OCI-M2 (cell line): ENCODE results near the gene KIF21B.

Source experiments
- DNase-seq: peaks from one replicate; lab custom pipeline; 2025; ENCODE audit not compliant: unreplicated experiment; lab: John Stamatoyannopoulos, UW

Gene KIF21B

DNA sequence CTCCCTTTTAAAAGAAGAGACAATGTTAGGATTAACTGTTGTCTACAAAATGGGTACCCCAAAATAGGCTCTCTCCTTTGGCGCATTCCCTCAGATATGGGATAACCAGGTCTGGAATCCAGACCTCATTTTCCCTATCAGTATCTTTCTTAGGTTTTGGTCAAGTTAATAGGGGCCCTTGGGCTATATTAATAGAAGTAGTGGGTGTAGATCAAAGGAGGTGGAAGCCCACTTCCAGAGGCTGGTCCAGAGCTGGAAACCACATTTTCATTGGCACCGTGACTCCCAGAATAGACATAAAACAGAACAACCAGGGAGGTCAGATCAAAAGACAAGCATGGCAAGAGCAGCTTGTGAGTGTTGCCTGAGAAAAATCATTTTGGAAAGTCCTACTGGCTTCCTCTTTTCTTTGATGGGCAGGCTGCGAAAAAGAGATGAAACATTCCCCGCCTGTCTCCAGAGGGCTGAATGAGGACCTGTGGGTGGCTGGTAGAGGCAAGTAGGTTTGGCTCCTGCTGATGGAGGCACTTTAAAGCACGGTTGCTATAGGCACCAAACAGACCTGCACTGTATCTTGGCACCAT is 25.8 kb upstream of the KIF21B start:
- no peak for DNase-seq

DNA sequence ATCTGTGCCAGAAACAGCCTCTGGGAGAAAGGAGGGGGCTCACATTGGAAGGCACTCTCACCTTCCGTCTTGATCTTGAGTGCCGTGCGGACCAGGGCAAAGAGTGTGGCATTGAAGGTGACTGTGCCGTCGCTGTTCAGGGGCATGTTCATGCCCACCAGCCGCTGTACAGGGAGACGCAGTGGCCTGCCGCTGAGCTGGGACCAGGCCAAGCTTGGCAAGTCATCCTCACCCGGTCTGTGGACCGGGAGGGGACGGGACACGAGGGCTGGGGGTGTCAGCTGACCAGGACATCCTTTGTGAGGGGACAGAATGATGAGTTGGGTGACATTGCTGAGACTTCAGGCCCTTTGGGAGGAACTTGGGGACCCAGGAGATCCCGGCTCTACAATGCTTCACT is 25.0 kb upstream of the KIF21B start:
- no peak for DNase-seq

DNA sequence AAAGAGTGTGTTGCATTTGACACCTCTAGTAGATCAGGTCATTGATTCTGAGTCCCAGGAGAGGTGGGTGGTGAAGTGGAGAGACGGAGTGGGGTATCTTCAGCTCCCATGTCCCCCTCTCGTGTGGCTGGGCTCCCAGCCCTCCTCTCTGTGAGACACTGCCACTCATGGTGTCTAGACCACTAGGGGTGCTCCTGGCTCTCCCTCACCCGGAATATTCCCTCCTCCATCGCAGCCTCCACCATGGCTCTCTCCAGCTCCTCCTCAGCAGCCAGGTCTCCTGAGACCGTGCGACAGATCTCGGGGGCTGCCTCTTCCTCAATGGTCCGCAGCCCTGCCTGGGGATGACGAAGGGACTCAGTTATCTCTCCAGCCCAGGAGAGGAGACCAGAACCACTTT is 20.6 kb upstream of the KIF21B start:
- DNase-seq, result no peak

DNA sequence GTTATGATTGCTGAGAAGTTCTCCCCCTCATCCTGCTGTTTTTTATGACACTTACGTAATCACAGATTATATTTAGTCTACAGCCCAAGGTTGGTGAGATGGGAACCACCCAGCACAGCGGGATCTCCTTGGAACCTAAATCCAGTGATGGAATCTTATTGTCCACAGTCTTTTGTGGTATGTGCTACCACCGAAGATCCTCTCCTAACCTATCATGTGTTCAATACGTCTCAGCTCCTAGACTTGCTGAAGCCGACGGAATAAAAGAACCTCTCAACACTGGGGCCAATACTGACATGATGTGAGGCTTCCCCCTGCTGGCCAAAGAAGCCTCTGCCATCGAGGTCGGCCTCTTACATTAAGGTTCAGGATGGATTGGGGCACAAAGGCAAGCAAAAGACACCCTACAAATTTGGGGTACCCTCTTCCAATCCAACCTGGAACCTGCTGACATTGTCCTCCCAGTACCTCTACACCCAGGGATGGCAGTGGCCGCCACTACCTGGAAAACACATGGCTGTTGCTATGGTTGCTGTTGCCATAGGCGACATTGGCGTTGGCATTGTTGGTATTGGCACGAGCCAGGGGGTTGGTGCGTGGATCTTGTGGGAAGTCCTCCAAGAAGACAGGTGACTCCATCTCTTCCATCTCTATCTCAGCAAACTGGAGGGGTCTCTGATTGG is 19.4 kb upstream of the KIF21B start:
- DNase-seq, result no peak

DNA sequence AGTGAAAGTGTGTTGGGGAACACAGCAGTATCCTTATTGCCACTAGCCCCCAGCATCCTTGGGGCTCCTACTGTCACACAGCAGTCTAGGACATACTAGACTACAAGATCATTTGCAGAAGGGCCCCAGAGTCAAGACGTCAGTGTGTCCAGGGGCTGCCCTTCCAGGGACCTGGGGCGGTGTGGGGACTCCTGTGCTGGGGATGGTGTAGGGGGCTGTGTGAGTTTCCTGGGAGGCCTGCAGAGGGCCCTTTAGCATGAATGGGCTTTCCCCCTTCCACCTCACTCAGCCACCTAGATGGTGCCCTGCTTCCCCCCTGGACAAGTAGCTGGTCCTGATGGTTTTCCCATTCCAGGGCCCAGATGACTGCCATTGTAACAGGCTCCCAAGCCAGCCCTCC is 17.5 kb upstream of the KIF21B start:
- DNase-seq, result no peak

DNA sequence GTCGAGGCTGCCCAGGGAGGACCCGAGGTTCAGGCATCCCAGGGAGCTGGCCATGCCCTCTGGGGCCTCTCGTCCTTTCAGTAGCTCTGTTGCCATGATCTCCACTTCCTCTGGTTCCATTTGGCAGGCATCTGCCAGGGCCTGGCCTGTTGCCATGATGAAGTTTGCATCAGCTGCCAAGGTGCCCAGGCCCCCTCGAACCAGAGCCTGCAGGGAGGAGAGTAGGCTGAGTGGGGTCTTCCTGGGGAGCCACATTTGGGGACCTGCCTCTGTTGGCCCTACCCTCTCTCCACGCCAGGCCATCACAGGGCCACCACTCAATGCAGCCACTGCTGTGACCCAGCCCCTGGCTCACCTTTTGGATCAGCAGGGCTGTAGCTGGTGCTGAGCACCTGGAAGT is 16.4 kb upstream of the KIF21B start:
- DNase-seq, result no peak

DNA sequence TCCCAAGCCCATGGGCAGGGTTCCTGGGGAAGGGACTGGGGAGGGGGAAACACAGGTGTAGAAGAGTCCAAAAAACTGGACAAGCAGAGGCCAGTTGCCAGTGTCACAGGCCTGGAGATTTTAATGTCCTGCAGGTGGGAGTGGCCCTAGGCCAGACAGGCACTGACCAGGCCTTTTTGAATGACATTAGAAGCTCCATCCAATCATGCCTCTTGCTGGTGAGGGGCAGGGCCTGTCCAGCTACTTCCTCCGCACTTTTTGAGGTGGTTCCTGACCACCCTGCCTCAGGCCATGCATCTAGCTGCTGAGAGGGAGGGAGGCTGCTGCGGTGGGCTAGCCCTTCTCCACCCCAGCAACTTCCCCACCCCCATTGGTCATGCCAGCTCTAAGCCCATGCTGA is 15.9 kb upstream of the KIF21B start:
- no peak for DNase-seq

DNA sequence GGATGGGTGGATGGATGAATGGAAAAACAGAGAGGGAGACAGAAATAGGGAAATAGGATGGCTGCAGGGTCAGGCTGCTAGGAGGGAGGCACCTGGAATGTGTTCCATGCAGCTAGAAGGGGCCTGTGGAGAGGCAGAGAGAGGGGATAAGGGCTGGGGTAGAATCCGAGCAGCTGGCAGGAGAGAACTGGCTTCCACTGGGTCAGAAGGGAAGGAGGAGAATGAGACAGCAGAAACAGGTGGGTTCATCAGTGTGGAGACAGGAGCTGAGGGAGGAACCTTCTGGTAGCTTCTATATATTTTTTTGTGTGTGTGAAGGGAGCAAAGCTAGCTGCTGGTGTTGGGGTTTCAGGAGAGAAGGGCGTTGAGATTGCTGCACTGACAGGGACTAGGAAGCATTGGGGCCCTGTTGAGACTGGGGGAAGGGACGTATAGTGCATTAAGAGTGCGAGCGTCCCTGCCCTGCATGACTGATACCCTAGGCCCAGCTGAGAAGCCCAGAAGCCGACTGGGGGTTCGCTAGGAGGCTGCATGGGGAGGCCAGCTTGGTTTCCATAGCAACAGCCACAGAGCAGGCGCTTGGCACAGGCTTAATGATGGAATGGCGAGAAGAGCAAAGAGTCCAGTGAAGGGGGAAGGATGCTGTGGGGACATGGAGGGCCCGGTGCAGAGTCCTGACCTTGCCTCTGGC is 14.8 kb upstream of the KIF21B start:
- no peak for DNase-seq

DNA sequence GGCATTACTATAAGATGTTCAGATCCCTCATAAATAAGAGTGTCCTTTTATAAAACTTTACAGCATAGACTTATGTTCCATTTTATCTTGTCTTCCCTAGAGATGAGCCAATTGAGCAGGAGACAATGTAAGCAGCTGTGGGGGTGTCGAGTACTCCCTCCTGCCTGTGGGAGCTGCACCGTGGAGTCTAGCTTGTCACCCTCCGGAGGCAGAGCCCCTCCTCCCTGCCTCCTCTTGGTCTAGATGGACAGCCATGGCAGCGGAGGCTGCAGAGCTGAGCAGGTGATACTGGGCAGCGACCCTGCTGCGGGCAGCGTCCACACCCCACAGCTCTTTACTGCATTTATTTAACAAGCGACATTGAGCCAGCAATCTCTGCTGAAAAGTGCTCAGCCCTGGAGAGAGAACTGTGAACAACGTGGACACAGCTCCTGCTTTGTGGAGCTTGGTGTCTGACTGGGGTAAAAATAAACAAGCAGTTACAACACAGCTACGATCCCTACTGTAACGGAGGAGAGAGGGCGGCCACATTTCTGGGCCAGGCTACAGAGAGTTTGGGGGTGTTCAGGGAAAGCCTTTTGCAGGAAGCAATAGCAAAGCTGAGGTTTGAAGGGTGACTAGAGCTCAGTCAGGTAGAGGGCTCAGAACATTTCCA is 12.8 kb upstream of the KIF21B start:
- DNase-seq, result no peak

DNA sequence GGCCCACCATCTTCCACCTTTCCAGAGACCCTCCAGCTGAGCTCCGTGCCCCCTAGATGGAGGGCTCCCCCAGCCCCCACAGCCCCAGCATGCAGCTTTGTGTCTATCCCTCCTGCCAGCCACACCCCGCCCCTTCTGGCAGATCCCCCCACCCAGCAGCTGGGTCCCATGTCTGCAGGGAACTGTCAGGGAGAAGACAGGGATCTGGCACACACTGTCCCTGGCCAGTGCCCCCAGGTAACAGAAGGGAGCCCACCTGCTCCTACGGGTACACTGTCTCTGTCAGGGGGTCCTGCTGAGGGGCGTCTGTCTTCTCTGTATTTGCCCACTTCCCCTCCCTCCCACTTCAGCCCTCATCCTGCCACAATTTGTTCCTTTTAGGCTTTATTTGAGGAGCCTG is 11.2 kb upstream of the KIF21B start:
- no peak for DNase-seq

DNA sequence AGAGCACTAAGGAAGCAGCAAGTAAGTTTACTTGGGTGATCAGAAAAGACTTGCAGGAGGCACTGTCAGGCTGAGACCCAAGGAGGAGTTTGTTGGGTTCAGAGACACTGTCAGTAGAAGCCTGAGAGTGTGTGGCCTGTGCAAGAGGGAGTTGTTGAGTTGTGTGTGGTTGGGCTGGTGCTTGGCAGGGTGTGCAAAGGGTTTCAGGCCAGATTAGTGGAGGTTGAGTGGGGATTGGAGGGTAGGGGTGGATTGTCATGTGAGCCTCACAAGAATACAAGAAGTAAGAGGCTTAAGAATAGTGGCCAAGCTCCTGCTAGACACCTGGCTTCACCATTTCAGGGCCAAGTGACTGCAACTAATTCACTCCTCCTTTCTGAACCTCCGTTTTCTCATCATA is 8.9 kb upstream of the KIF21B start:
- DNase-seq, result no peak

DNA sequence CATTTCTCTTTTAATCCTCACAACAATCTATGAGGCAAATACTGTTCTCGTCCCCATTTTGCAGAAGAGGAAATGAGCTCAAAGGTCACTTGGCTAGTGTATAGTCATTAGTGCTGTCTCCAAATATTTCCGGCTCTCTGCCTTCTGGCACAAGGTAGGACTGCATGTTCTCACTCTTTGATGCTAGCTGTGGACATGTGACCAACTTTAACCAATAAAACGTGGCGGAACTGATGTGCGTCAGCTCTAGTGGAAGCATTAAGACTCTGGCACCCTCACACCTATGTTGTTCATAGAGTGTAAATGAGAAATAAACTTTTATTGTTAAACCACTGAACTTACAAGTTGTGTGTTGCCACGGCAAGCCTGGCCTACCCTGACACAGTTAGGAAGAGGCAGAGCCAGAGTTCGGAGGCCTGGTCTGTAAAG is 5.0 kb upstream of the KIF21B start:
- DNase-seq, result no peak

DNA sequence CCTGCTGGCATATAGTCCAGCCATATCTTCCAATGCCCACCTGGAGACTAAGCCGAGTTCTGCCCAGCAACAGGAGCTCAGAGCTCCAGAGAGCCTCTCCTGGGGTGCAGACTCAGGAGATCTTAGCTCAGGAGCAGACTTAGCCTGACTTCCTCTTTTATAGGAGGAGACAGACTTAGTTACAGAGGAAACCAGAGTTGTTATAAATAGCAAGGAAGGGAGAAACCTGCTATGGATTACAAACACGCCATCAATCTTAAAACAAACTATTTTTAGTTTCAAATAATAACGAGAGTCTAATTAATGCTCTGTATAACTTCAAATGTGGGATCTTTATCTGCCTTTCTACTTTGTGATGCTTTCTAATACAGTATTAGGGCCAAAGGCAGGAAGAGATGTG is 3.3 kb upstream of the KIF21B start:
- DNase-seq, result no peak

DNA sequence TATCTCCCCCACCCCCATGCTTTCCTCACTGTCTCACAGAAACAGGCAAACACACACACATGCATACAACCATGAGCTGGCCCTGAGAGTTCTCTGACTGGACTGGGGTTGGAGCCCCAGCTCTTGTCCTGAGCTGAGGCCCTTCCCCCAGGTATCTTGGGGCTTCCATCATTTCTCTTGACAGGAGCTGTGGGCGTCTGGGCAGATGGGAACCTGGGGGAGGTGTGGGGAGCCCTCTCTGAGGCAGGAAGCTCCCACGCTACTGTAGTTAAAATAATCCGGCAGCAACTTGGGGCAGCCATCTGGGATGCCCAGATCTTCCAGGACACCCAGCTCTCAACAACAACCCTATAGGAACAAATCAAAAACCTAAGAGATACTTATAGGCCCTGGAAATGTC is 2.7 kb upstream of the KIF21B start:
- no peak for DNase-seq

DNA sequence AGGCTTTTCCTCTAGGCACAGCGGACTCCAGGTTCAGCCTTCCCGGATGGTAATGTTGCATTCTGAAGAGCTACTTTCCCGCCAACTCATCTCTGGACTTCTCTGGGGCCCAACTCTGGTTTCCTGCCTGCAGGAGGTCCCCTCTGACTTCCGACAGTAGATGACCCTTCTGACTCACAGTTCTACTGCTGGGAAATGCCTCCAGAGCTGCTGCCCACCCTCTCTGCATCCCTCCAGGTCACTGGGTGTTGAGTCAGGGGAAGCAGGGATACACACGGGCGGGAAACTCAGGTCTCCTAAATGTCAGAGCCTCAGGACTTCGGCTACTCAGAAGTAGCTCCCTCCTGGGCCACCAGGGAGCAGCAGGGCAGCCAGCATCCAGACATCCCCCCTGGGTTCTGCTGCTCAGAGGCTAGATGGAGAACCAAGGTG is 2.1 kb upstream of the KIF21B start:
- no peak for DNase-seq

DNA sequence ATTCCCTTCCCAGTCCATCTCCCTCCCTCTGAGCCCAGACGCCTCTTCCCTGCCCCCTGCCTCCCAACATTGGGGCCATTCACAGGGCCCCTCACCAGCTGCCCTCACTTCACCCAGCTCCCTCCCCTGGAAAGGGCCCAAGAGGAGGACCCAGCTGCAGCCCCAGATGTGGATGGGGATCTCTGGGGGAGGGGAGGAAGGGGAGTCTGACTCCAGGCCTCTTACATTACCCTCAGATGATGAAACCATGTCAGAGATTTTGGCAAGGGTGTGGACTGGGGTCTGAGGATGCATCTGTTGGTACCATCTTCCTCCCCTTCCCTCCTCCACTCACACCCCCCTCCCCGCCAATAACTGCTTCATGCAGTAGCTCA is 1.1 kb upstream of the KIF21B start:
- no peak for DNase-seq

DNA sequence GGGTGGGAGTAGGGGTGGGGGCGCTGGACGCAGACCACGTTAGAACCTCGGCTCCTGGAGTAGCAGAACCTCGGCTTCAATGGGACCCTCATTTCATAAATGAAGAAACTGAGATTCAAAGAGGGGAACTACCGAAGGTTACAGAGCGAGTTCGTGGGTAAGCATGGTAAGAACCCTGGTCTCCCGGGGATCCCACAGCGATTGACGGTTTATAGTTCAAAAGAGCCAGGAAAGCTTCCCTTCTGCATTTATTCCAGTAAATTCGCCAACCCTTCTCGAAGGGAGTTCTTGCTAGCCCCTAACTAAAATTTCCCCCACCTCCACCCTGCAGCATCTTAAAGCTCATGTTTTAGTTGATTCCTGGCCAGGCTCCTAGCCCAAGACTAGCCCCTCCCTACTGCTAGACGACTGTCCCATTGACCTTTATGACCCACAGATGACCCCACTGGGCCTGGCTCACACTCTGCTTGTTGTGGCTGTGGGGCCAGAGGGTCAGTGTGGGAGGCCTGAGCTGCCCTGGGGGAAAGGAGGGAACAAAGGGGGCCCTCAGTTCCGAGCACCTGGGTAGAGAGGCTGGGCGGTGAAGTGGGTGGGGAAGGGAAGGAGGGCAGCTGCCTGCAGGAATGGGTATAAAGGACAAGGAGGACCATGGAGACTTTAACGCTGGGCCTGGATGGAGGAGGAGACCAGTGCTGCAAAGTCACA is 558 bp upstream of the KIF21B start:
- no peak for DNase-seq

DNA sequence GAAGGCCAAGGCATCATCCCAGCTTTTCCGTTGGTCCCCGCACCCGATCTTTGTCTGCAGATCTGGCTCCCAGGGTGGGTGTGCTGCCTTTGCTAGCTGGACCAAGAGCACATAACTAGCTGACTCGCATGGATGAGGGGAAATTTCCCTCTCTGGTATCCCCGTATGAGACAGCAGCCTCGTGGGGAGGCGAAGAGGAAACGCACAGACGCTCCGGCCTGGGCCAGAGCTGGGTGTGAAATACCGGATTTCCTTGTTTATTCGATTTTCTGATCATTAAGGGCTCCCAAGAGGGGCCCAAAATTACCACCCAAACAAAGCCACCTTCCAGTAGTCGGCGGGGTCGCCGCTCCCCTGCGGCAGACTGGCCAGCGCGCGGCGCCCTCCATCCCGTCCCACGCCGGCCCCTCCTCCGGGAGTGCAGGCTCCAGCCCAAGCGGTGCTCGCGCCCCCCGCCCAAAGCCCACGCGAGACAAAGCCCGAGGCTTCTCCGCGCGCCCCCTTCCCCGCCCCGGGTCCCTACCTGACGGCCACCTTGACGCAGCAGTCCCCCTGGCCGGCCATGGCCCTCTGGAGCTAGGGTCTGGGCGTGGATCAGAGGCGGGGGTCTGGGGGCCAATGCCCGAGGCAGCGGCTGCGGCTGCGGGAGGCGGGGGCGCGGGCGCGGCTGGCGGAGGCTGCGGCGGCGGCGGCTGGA is 546 bp downstream of the KIF21B start:
- DNase-seq, result no peak

DNA sequence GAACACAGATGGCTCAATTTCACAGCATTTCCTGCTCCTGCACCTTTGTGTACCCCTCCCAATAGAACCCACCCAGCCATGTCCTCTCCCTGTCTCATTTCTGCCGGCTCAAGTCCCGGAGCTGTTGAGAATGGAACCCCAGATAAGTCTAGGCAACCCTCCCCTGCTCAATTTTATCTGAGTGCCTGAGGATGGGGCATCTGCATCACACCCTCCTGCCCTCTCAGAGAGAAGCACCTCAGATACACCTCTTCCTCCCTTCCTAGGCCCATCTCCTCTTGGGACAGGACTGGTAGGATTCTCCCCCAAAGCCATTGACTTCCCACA is 1.1 kb downstream of the KIF21B start:
- no peak for DNase-seq

DNA sequence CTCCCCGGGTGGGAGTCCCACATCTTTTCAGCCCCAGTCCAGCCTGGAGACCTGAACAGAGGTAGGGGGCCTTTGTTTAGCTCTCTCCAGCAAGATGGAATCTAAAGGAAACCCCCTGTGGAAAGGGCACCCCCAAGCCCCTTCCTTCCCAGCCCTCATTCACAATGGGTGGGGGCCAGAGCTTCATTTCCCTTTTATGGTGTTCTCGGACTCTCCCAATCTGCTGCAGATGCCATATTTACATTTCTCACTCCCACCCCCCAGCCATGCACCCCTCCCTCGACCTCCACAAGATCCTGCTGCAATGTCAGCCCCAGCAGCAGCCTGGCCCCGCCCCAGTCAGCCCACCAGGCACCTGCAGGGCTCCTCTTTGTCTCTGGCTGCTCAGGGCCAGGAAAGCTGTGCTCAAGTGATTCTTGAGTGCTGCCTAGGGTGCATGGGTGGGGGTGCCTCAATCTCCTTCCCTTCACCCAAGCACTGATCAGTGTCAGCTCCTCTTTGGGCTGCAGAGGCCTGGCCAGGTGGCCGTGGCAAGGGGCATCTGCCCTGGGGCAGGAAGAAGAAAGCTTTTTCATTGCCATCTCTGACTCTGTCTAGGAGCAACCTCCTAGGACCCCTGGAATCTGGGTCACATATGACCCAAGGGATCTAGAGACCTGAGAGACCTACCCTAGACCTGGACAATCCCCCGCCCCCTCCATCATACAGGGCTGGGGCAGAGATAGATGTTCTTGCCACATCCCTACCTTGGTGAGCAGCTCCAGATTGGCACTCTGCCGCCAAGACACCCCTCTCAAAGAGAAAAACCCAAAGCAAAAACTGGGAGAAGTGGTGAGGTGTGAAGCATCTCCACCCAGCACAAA is 1.7 kb downstream of the KIF21B start:
- no peak for DNase-seq
